Kidney (tissue), 14 donors: ENCODE measurements around the gene PLD5. TPM values are rescaled to one million over a fixed set of nuclear protein-coding genes. Genes with fewer than 3 reads are reported as not detected.
"Not testable (repeated sequence)": the region's sequence is repeated elsewhere in the genome, so short reads cannot be mapped to it uniquely, and the experiment has no call there.

Experiments
- DNase-seq, 5 donors: peaks; one replicate each; pipeline ENCODE4 v3.0.0-alpha.2; 2013 to 2020
- FAIRE-seq: peaks from 2 replicates; lab custom pipeline; 2012; peaks lifted over from hg19 to GRCh38; lab: Jason Lieb, UNC
- H3K27ac ChIP-seq, 2 donors: one replicate each; pipeline ENCODE4 v1.7.0; 2013; ENCODE audit warnings: low read depth in 2 of 2, low read length in 2 of 2, inconsistent platforms in 1 of 2
- H3K27me3 ChIP-seq: one replicate; pipeline ENCODE4 v1.7.1; 2013; ENCODE audit warnings: low read length, inconsistent platforms; ENCODE audit not compliant: control insufficient read depth, insufficient read depth
- H3K36me3 ChIP-seq, 3 donors: one replicate each; pipeline versions ENCODE4 v1.7.0 to v1.7.1; 2013; ENCODE audit warnings: low read length in 3 of 3, control low read depth in 1 of 3, inconsistent platforms in 1 of 3; ENCODE audit not compliant: insufficient read depth in 3 of 3, control insufficient read depth in 2 of 3
- H3K4me1 ChIP-seq, 3 donors: one replicate each; pipeline versions ENCODE4 v1.7.0 to v1.7.1; 2013; ENCODE audit warnings: low read length in 3 of 3, inconsistent platforms in 1 of 3, low read depth in 1 of 3; ENCODE audit not compliant: control insufficient read depth in 2 of 3, insufficient read depth in 2 of 3
- H3K4me3 ChIP-seq, 3 donors: one replicate each; pipeline versions ENCODE4 v1.7.0 to v1.8.1; 2013; ENCODE audit warnings: low read length in 3 of 3, control low read depth in 1 of 3, inconsistent platforms in 1 of 3
- H3K9ac ChIP-seq, 3 donors: one replicate each; pipeline versions ENCODE4 v1.7.0 to v1.7.1; 2013; ENCODE audit warnings: low read length in 3 of 3, control low read depth in 1 of 3, inconsistent platforms in 1 of 3
- H3K9me3 ChIP-seq, 3 donors: one replicate each; pipeline versions ENCODE4 v1.7.0 to v1.7.1; 2013; ENCODE audit warnings: low read length in 3 of 3, control low read depth in 1 of 3, inconsistent platforms in 1 of 3; ENCODE audit not compliant: control insufficient read depth in 2 of 3, insufficient read depth in 1 of 3
- CTCF ChIP-seq: IDR thresholded peaks from 3 replicates; pipeline ENCODE4 v1.5.1; 2012; ENCODE audit warnings: mild to moderate bottlenecking, moderate library complexity, borderline replicate concordance; ENCODE audit not compliant: insufficient read depth; ENCODE audit errors: extremely low read depth
- intact Hi-C: fragments of 100-400 bp; cut with DNase I; formaldehyde crosslinking; loops from one replicate; pipeline ENCODE4 v1.11.1; 2022
- polyA plus RNA-seq: library from polyadenylated mRNA; stranded (reverse); fragments of 350-450 nt; fragmentation: Illumina TruSeq; extraction: RNeasy Lipid Tissue Mini Kit (QIAGEN cat#74804); gene quantifications from one replicate; pipeline ENCODE4 v1.2.3, GENCODE V29; 2014; ENCODE audit warnings: low read depth, low replicate concordance; ENCODE audit not compliant: insufficient read depth
- total RNA-seq: library from RNA; stranded (reverse); fragmentation: NEBNext Ultra II Directional; extraction: Animal tissue kit (Norgen Biotek cat#: 25700); gene quantifications from one replicate; pipeline ENCODE4 v1.2.1, GENCODE V29; 2021
- donor health status: control.
- donor health status: control.
- donor health status: control.
- donor health status: control.
- donor health status: control.
- donor health status: DM: yes; HTN: yes; CAD: no.
- donor health status: Normal renal cell carcinoma (clear cell type).

PLD5 gene
- total and polyA plus RNA-seq, 2 donors from 2014 or later = 0.24 to 0.47 TPM

GRCh38 chr1:242219905-242220304 lies 304.6 kb downstream of the PLD5 start:
- H3K36me3 ChIP-seq = no peaks in the 10 kb centered on the region
- no peak overlapping the region for H3K27ac ChIP-seq
- intact Hi-C loops = no loop called here
- TF ChIP-seq CTCF = no peak
- FAIRE-seq = no peak
- peaks cover 0 to 7% (median 0%) of the 10 kb centered on the region in 3 donors for H3K9me3 ChIP-seq
- no peaks in the 10 kb centered on the region for H3K27me3 ChIP-seq
- no peak overlapping the region for H3K9ac ChIP-seq
- no peak overlapping the region for H3K4me3 ChIP-seq
- no peak for DNase-seq
- H3K4me1 ChIP-seq = no peaks in the 10 kb centered on the region

GRCh38 chr1:242219298-242219901 lies 305.1 kb downstream of the PLD5 start:
- intact Hi-C loops = no loop called here

GRCh38 chr1:242216368-242216767 lies 308.1 kb downstream of the PLD5 start:
- DNase-seq (no peak), FAIRE-seq (no peak)
- no peak overlapping the region for H3K27ac ChIP-seq
- H3K4me1 ChIP-seq = no peaks in the 10 kb centered on the region
- no peak overlapping the region for H3K4me3 ChIP-seq
- H3K36me3 ChIP-seq = no peaks in the 10 kb centered on the region
- H3K9ac ChIP-seq = no peak overlapping the region
- H3K9me3 ChIP-seq = peaks cover 0 to 7% (median 0%) of the 10 kb centered on the region in 3 donors
- no peak for TF ChIP-seq CTCF
- intact Hi-C loops = no loop called here
- H3K27me3 ChIP-seq = no peaks in the 10 kb centered on the region

More at GRCh38 chr1:242219298-242219901, 305.1 kb downstream of the PLD5 start:
- Histone ChIP-seq H3K27me3 (no peaks in the 10 kb centered on the region), H3K9ac (no peak overlapping the region), H3K4me3 (no peak overlapping the region), H3K36me3 (no peaks in the 10 kb centered on the region), H3K27ac (no peak overlapping the region), H3K4me1 (no peaks in the 10 kb centered on the region), H3K9me3 (peaks cover 0 to 7% (median 0%) of the 10 kb centered on the region in 3 donors)
- DNase-seq (no peak), FAIRE-seq (no peak)
- TF ChIP-seq CTCF = no peak

GRCh38 chr1:242214455-242214854 lies 310.0 kb downstream of the PLD5 start:
- FAIRE-seq, intact Hi-C loops, DNase-seq, H3K27ac ChIP-seq, H3K4me3 ChIP-seq, H3K9me3 ChIP-seq, H3K36me3 ChIP-seq, H3K27me3 ChIP-seq, H3K9ac ChIP-seq, H3K4me1 ChIP-seq: not testable (repeated sequence)

GRCh38 chr1:242212961-242213360 lies 311.5 kb downstream of the PLD5 start:
- H3K4me3 ChIP-seq, H3K4me1 ChIP-seq, H3K27me3 ChIP-seq, H3K9me3 ChIP-seq, intact Hi-C loops, H3K27ac ChIP-seq, DNase-seq, H3K36me3 ChIP-seq, FAIRE-seq, H3K9ac ChIP-seq: not testable (repeated sequence)
